K562 (cell line): ENCODE measurements around the gene TSR3. TPM values are rescaled to one million over a fixed set of nuclear protein-coding genes. Genes with fewer than 3 reads are reported as not detected.

Source experiments
- ATAC-seq: fragments of 200-7000 bp; cut with Tn5 transposase; 3 replicates; pipeline ENCODE4 v1.9.1; 2020; ENCODE audit warnings: moderate library complexity
- BruUV-seq: library from RNA; stranded (reverse); fragments of 400-500 nt; replicated peaks from 2 replicates; lab custom pipeline; 2021; lab: Mats Ljungman, UMichigan
- CTCF ChIA-PET: fragments of 300-600 bp; formaldehyde crosslinking; extraction: SDS; loops from one replicate; lab custom pipeline; 2021; ENCODE audit warnings: low intra/inter-chr PET ratio; lab: Yijun Ruan, JAX
- POLR2A ChIA-PET: fragments of 300-600, 350-650 bp; sonication (Branson Sonifier 250); formaldehyde crosslinking; extraction: SDS; loops from one replicate; lab custom pipeline; 2021; ENCODE audit warnings: antibody characterized with exemption, inconsistent platforms; lab: Yijun Ruan, JAX
- DNase-seq, 4 experiments: peaks; one replicate each; pipeline versions ENCODE4 v3.0.0 to v3.0.0-alpha.2; 2011 to 2018; ENCODE audit warnings: low spot score in 3 of 4, mixed read lengths in 3 of 4; ENCODE audit errors: extremely low read depth in 1 of 4
- FAIRE-seq: peaks from 2 replicates; lab custom pipeline; 2011; peaks lifted over from hg19 to GRCh38; lab: Jason Lieb, UNC
- H2AFZ ChIP-seq: 2 replicates; pipeline ENCODE4 v1.6.0; 2011; ENCODE audit warnings: low read depth, low read length, control low read depth, inconsistent platforms
- H3K27ac ChIP-seq: fragments of 200-600 bp; 3 replicates; pipeline ENCODE4 v1.8.0; 2011; ENCODE audit warnings: low read depth, mild to moderate bottlenecking, control low read depth, inconsistent platforms, low read length, moderate library complexity, mixed read lengths; ENCODE audit errors: extremely low read depth
- H3K27me3 ChIP-seq, 2 experiments: fragments of 300-600 bp in 1 of 2; 2 replicates in 1 of 2; 3 replicates in 1 of 2; pipeline versions ENCODE4 v1.6.0 to v1.8.0; 2011; ENCODE audit warnings: inconsistent platforms in 2 of 2, low read length in 2 of 2, mild to moderate bottlenecking in 1 of 2, mixed read lengths in 1 of 2, moderate library complexity in 1 of 2; ENCODE audit not compliant: control insufficient read depth in 2 of 2, insufficient read depth in 2 of 2
- H3K36me3 ChIP-seq: fragments of 300-600 bp; 3 replicates; pipeline ENCODE4 v1.8.0; 2011; ENCODE audit warnings: mild to moderate bottlenecking, low read length, inconsistent platforms; ENCODE audit not compliant: control insufficient read depth, insufficient read depth
- H3K4me1 ChIP-seq, 2 experiments: fragments of 200-600 bp in 1 of 2; replicated peaks in 1 of 2; 2 replicates in 1 of 2; 3 replicates in 1 of 2; pipeline versions ENCODE4 v1.5.1 to v1.8.0; 2011; ENCODE audit warnings: inconsistent platforms in 2 of 2, low read length in 2 of 2, mild to moderate bottlenecking in 1 of 2, mixed read lengths in 1 of 2, moderate library complexity in 1 of 2; ENCODE audit not compliant: control insufficient read depth in 2 of 2, insufficient read depth in 2 of 2
- H3K4me2 ChIP-seq: 2 replicates; pipeline ENCODE4 v1.6.1; 2011; ENCODE audit warnings: low read length, control low read depth, inconsistent platforms, mixed read lengths; ENCODE audit not compliant: insufficient read depth
- H3K4me3 ChIP-seq: fragments of 200-600 bp; sonication (generic), shearing (Covaris generic); 2 replicates; pipeline ENCODE4 v1.5.1; 2016; ENCODE audit warnings: control low read depth, inconsistent platforms
- H3K79me2 ChIP-seq: fragments of 200-600 bp; 3 replicates; pipeline ENCODE4 v1.8.0; 2011; ENCODE audit warnings: low read length, inconsistent platforms; ENCODE audit not compliant: control insufficient read depth, insufficient read depth
- H3K9ac ChIP-seq, 2 experiments: 2 replicates each; pipeline versions ENCODE4 v1.6.0 to v1.6.1; 2011; ENCODE audit warnings: low read depth in 2 of 2, low read length in 2 of 2, control low read depth in 1 of 2, inconsistent platforms in 1 of 2, mild to moderate bottlenecking in 1 of 2, mixed read lengths in 1 of 2; ENCODE audit not compliant: insufficient read depth in 1 of 2
- H3K9me1 ChIP-seq: one replicate; pipeline ENCODE4 v1.6.0; 2011; ENCODE audit warnings: inconsistent platforms, mild to moderate bottlenecking, low read length, moderate library complexity; ENCODE audit not compliant: control insufficient read depth, insufficient read depth
- H3K9me3 ChIP-seq: replicated peaks from 2 replicates; pipeline ENCODE4 v1.5.1; 2011; ENCODE audit warnings: low read depth, low read length, inconsistent platforms; ENCODE audit not compliant: control insufficient read depth, insufficient read depth
- H4K20me1 ChIP-seq: replicated peaks from 2 replicates; pipeline ENCODE4 v1.6.1; 2011; ENCODE audit warnings: low read length, inconsistent platforms, mixed read lengths; ENCODE audit not compliant: control insufficient read depth, insufficient read depth
- GATAD2B ChIP-seq: fragments of 450-650 bp; IDR thresholded peaks from 2 replicates; pipeline ENCODE4 v1.6.1; 2017; ENCODE audit warnings: mild to moderate bottlenecking, borderline replicate concordance
- PCBP2 ChIP-seq: fragments of 200-400 bp; formaldehyde crosslinking; IDR thresholded peaks from 2 replicates; pipeline ENCODE4 v1.6.1; 2018; ENCODE audit warnings: low read length, low read depth, mild to moderate bottlenecking, moderate library complexity; ENCODE audit not compliant: poor library complexity, severe bottlenecking
- POLR2G ChIP-seq: fragments of 200-400 bp; formaldehyde crosslinking; IDR thresholded peaks from 2 replicates; pipeline ENCODE4 v1.6.1; 2017; ENCODE audit warnings: low read depth, mild to moderate bottlenecking, antibody characterized with exemption, low read length, moderate library complexity
- RBM22 ChIP-seq: fragments of 200-400 bp; formaldehyde crosslinking; IDR thresholded peaks from 2 replicates; pipeline ENCODE4 v1.6.1; 2018; ENCODE audit warnings: low read length, low read depth; ENCODE audit not compliant: poor library complexity, severe bottlenecking
- WGBS: fragments of 100-300 bp; shearing (Covaris generic); methylation state at CpG from one replicate; pipeline ENCODE4 v1.1.6; 2016; ENCODE audit warnings: low coverage, mixed read lengths; ENCODE audit not compliant: insufficient coverage; ENCODE audit errors: missing lambda C conversion rate; 5-methylcytosine and 5-hydroxymethylcytosine counted together
- in situ Hi-C: fragments of 300-500 bp; cut with MboI; formaldehyde crosslinking; loops from 4 replicates; pipeline ENCODE4 v1.15.0; 2018; ENCODE audit warnings: inconsistent platforms, mixed read lengths
- intact Hi-C: fragments of 100-400 bp; cut with micrococcal nuclease; formaldehyde crosslinking; loops from 2 replicates; pipeline ENCODE4 v1.14.2; 2022
- polyA plus RNA-seq, 8 experiments: library from polyadenylated mRNA; depleted of rRNA in 4 of 8; stranded (reverse) in 5 of 8; unstranded in 3 of 8; fragments of >200 nt; fragmentation: Nextera tagmentation in 2 of 8; fragmentation: Illumina TruSeq in 1 of 8; extraction: Ambion mirVana in 2 of 8; extraction: Trizol in 1 of 8; gene quantifications; 2 replicates each; pipeline versions ENCODE4 v1.2.1 to v1.2.3, GENCODE V29; 2011 to 2014; ENCODE audit warnings: inconsistent platforms in 1 of 8, missing spikeins in 1 of 8
- total RNA-seq, 7 experiments: library from RNA; depleted of rRNA in 6 of 7; stranded (reverse); fragments of >200 nt in 6 of 7; fragmentation: Illumina TruSeq in 2 of 7; extraction: Trizol in 2 of 7; gene quantifications; 2 replicates each; pipeline versions ENCODE4 v1.2.1 to v1.2.3, GENCODE V29; 2011 to 2021; ENCODE audit warnings: low replicate concordance in 1 of 7

Gene TSR3
- total and polyA plus RNA-seq, 9 of the 15 experiments (the other 6 are each of a cell fraction or from before 2014, with no cell fraction given), result 1.5 to 74.8 (median 16.5) TPM

DNA sequence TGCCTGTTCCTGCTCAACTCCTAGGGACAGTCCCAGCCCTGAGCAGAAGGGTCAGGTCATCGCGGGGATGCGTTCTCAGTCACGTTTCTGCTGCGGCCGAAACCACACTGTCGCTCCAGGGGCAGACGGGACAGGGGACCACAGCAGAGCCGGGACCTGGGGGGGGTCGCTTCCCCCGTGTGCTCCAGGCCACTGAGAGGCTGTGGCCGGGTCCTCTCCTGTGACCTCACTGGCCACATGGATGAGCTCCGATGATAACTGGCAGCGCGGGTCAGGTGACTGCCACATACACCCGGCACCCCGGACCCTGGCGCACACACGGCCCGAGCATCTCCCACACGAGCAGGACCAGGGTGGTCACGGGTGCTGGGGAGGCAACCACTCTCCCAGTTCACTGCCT is 12.8 kb upstream of the TSR3 start:
- no peak for FAIRE-seq
- Histone ChIP-seq H3K79me2 (peaks cover 14% of the 10 kb centered on the region), H3K4me3 (no peak overlapping the region), H3K4me2 (no peak overlapping the region), H3K27me3 (no peaks in the 10 kb centered on the region), H3K4me1 (peaks cover 0 to 48% of the 10 kb centered on the region in 2 experiments; a peak in 2 of 5 replicates), H3K27ac (no peak overlapping the region), H2AFZ (no peak overlapping the region), H3K9ac (peak overlapping the region in 1 of 2 experiments; percentile 20; a peak in 1 of 4 replicates), H4K20me1 (0 out of 2 replicates have a peak, but pooled peaks cover 12% of the 10 kb centered on the region), H3K9me1 (no peaks in the 10 kb centered on the region), H3K9me3 (no peaks in the 10 kb centered on the region), H3K36me3 (peaks cover 78% of the 10 kb centered on the region; the same call in 2 of the 3 replicates)
- no peak for DNase-seq
- in situ Hi-C loops (no loop called here), intact Hi-C loops (no loop called here)
- TF ChIP-seq GATAD2B, result no peak
- TF ChIP-seq POLR2G, result peak; percentile 35; the same call in 1 of the 2 replicates
- TF ChIP-seq RBM22, result peak; percentile 34
- no peak for TF ChIP-seq PCBP2
- ChIA-PET CTCF (interaction anchor here (0.7 kb wide), 1 partner anchor 35 kb away, joined by 3 read pairs; no protein-coding TSS in a partner anchor), POLR2A (interaction anchor here (0.8 to 8.1 kb wide), 6 partner anchors 11 to 597 kb away, joined by 3 to 73 read pairs (median 4); no protein-coding TSS in a partner anchor)
- no peak for ATAC-seq
- no TSS peak for BruUV-seq
- 78% methylated on average over 16 of the region's 22 CpGs for WGBS
